HepG2 (cell line): ENCODE results near the gene WLS. TPM values are rescaled to one million over a fixed set of nuclear protein-coding genes. Genes with fewer than 3 reads are reported as not detected.

Experiments used
- ATAC-seq: fragments of 200-7000 bp; cut with Tn5 transposase; 3 replicates; pipeline ENCODE4 v1.9.1; 2020; ENCODE audit warnings: mild to moderate bottlenecking, moderate library complexity
- BruUV-seq: library from RNA; stranded (reverse); fragments of 400-500 nt; replicated peaks from 2 replicates; lab custom pipeline; 2021; lab: Mats Ljungman, UMichigan
- CTCF ChIA-PET: fragments of 300-600 bp; formaldehyde crosslinking; extraction: SDS; loops from one replicate; lab custom pipeline; 2021; ENCODE audit warnings: low total read pairs, inconsistent platforms, low intra/inter-chr PET ratio; lab: Yijun Ruan, JAX
- POLR2A ChIA-PET: fragments of 350-600 bp; sonication (Branson Sonifier 250); formaldehyde crosslinking; loops from one replicate; lab custom pipeline; 2020; ENCODE audit warnings: antibody characterized with exemption, inconsistent platforms; lab: Yijun Ruan, JAX
- DNase-seq: peaks from one replicate; pipeline ENCODE4 v3.0.0-alpha.2; 2015; ENCODE audit warnings: low spot score
- FAIRE-seq: peaks from 3 replicates; lab custom pipeline; 2011; peaks lifted over from hg19 to GRCh38; lab: Jason Lieb, UNC
- H2AFZ ChIP-seq: one replicate; pipeline ENCODE4 v1.6.1; 2011; ENCODE audit warnings: low read length, inconsistent platforms
- H3K27ac ChIP-seq: fragments of 300-600 bp; 3 replicates; pipeline ENCODE4 v1.8.0; 2011; ENCODE audit warnings: mixed run types, mild to moderate bottlenecking, mixed read lengths, low read length, inconsistent platforms; ENCODE audit not compliant: insufficient read depth; ENCODE audit errors: extremely low read length
- H3K27me3 ChIP-seq, 2 experiments: fragments of 200-600 bp in 1 of 2; 2 replicates in 1 of 2; 3 replicates in 1 of 2; pipeline versions ENCODE4 v1.6.0 to v1.8.0; 2011; ENCODE audit warnings: low read length in 2 of 2, mild to moderate bottlenecking in 2 of 2, moderate library complexity in 2 of 2, inconsistent platforms in 1 of 2; ENCODE audit not compliant: insufficient read depth in 2 of 2, control insufficient read depth in 1 of 2
- H3K36me3 ChIP-seq, 2 experiments: fragments of 200-600 bp in 1 of 2; replicated peaks in 1 of 2; 2 replicates in 1 of 2; 3 replicates in 1 of 2; pipeline versions ENCODE4 v1.5.1 to v1.8.0; 2011; ENCODE audit warnings: low read length in 2 of 2, inconsistent platforms in 1 of 2; ENCODE audit not compliant: insufficient read depth in 2 of 2, control insufficient read depth in 1 of 2
- H3K4me1 ChIP-seq: 2 replicates; pipeline ENCODE4 v1.5.1; 2012; ENCODE audit warnings: low read length, inconsistent platforms; ENCODE audit not compliant: insufficient read depth
- H3K4me2 ChIP-seq: 2 replicates; pipeline ENCODE4 v1.6.0; 2011; ENCODE audit warnings: low read depth, low read length, inconsistent platforms
- H3K4me3 ChIP-seq, 3 experiments: fragments of 200-600 bp in 1 of 3; sonication (generic), shearing (Covaris generic) in 1 of 3; replicated peaks in 1 of 3; 2 replicates each; pipeline ENCODE4 v1.5.1; 2011 to 2016; ENCODE audit warnings: low read length in 3 of 3, inconsistent platforms in 2 of 3, low read depth in 2 of 3, mild to moderate bottlenecking in 2 of 3, control low read depth in 1 of 3, mixed read lengths in 1 of 3; ENCODE audit not compliant: insufficient read depth in 1 of 3
- H3K79me2 ChIP-seq: one replicate; pipeline ENCODE4 v1.6.1; 2011; ENCODE audit warnings: low read length, inconsistent platforms; ENCODE audit not compliant: insufficient read depth
- H3K9ac ChIP-seq: 2 replicates; pipeline ENCODE4 v1.6.0; 2011; ENCODE audit warnings: mild to moderate bottlenecking, low read depth, low read length, inconsistent platforms; ENCODE audit not compliant: insufficient read depth
- H3K9me3 ChIP-seq: 2 replicates; pipeline ENCODE4 v1.5.1; 2012; ENCODE audit warnings: mild to moderate bottlenecking, low read length
- H4K20me1 ChIP-seq: 2 replicates; pipeline ENCODE4 v1.6.0; 2011; ENCODE audit warnings: inconsistent platforms, mild to moderate bottlenecking, low read length, moderate library complexity; ENCODE audit not compliant: insufficient read depth
- FIP1L1 ChIP-seq: fragments of 200-400 bp; formaldehyde crosslinking; IDR thresholded peaks from 2 replicates; pipeline ENCODE4 v1.6.1; 2018; ENCODE audit warnings: low read depth, mild to moderate bottlenecking, low read length, moderate library complexity, borderline replicate concordance; ENCODE audit not compliant: insufficient read depth
- RBM39 ChIP-seq: fragments of 200-400 bp; formaldehyde crosslinking; IDR thresholded peaks from one replicate; pipeline ENCODE4 v1.6.1; 2018; ENCODE audit warnings: antibody characterized with exemption, mild to moderate bottlenecking, low read depth, low read length; ENCODE audit not compliant: poor library complexity, severe bottlenecking
- SP1 ChIP-seq, 2 experiments: fragments of 450-650 bp in 1 of 2; sonication (generic) in 1 of 2; formaldehyde crosslinking in 1 of 2; IDR thresholded peaks; 2 replicates each; pipeline versions ENCODE4 v1.4.0 to v1.6.1; 2016 to 2020; ENCODE audit warnings: missing genetic modification reagents in 1 of 2
- ZBTB14 ChIP-seq: sonication (generic); formaldehyde crosslinking; IDR thresholded peaks from 2 replicates; pipeline ENCODE4 v1.4.0; 2020; ENCODE audit warnings: missing genetic modification reagents
- ZC3H4 ChIP-seq: sonication (generic); formaldehyde crosslinking; IDR thresholded peaks from 2 replicates; pipeline ENCODE4 v1.4.0; 2020; ENCODE audit warnings: missing genetic modification reagents, borderline replicate concordance
- ZHX1 ChIP-seq: sonication (generic); formaldehyde crosslinking; IDR thresholded peaks from 2 replicates; pipeline ENCODE4 v1.8.1; 2022; ENCODE audit warnings: low read depth, mild to moderate bottlenecking, missing genetic modification reagents
- ZNF33A ChIP-seq: sonication (generic); formaldehyde crosslinking; IDR thresholded peaks from 2 replicates; pipeline ENCODE4 v1.5.1; 2020; ENCODE audit warnings: missing genetic modification reagents, mild to moderate bottlenecking, moderate library complexity, borderline replicate concordance
- ZNF484 ChIP-seq: sonication (generic); formaldehyde crosslinking; IDR thresholded peaks from 2 replicates; pipeline ENCODE4 v1.5.1; 2020; ENCODE audit warnings: mild to moderate bottlenecking, low read depth, missing genetic modification reagents, borderline replicate concordance
- WGBS: methylation state at CpG from one replicate; pipeline ENCODE4 v1.1.6; 2017; ENCODE audit warnings: low lambda C conversion rate; 5-methylcytosine and 5-hydroxymethylcytosine counted together
- in situ Hi-C: cut with HindIII; loops from 2 replicates; pipeline ENCODE4 v1.10.0; 2017; ENCODE audit warnings: low pct_unique_long_range_greater_than_20kb; ENCODE audit not compliant: extremely low pct_ligation_motif_present
- intact Hi-C: fragments of 100-400 bp; cut with micrococcal nuclease; formaldehyde crosslinking; loops from one replicate; pipeline ENCODE4 v1.10.0; 2022; ENCODE audit not compliant: unreplicated experiment
- polyA plus RNA-seq, 8 experiments: library from polyadenylated mRNA; depleted of rRNA in 3 of 8; stranded (reverse) in 7 of 8; unstranded in 1 of 8; fragments of >200 nt; fragmentation: Illumina TruSeq in 4 of 8; extraction: Trizol in 4 of 8; gene quantifications; 2 replicates each; pipeline versions ENCODE4 v1.2.1 to v1.2.3, GENCODE V29; 2011 to 2016; ENCODE audit warnings: low read depth in 4 of 8, missing spikeins in 1 of 8, mixed read lengths in 1 of 8; ENCODE audit not compliant: insufficient read depth in 1 of 8
- total RNA-seq, 5 experiments: library from RNA; depleted of rRNA; stranded (reverse); fragments of >200 nt; fragmentation: Illumina TruSeq; extraction: Trizol; gene quantifications; 2 replicates each; pipeline ENCODE4 v1.2.3, GENCODE V29; 2016; ENCODE audit warnings: low read depth in 1 of 5
- TF ChIP-seq, protein P1 (sequence below): sonication (generic); formaldehyde crosslinking; IDR thresholded peaks from 2 replicates; pipeline ENCODE4 v1.4.0; 2020; ENCODE audit warnings: missing genetic modification reagents, borderline replicate concordance
- TF ChIP-seq, protein P2 (sequence below): sonication (generic); formaldehyde crosslinking; IDR thresholded peaks from 2 replicates; pipeline ENCODE4 v1.4.0; 2020; ENCODE audit warnings: mild to moderate bottlenecking, missing genetic modification reagents

WLS gene
- total and polyA plus RNA-seq, 2 of the 13 experiments (the other 11 are each of a cell fraction or from before 2014, with no cell fraction given) = not detected

- TF ChIP-seq ZNF484 (no peak), ZNF33A (CRISPR knock-in tag) (no peak)
Measured at GRCh38 chr1:68221980-68222373, 10.3 kb downstream of the WLS start (continued).

DNA sequence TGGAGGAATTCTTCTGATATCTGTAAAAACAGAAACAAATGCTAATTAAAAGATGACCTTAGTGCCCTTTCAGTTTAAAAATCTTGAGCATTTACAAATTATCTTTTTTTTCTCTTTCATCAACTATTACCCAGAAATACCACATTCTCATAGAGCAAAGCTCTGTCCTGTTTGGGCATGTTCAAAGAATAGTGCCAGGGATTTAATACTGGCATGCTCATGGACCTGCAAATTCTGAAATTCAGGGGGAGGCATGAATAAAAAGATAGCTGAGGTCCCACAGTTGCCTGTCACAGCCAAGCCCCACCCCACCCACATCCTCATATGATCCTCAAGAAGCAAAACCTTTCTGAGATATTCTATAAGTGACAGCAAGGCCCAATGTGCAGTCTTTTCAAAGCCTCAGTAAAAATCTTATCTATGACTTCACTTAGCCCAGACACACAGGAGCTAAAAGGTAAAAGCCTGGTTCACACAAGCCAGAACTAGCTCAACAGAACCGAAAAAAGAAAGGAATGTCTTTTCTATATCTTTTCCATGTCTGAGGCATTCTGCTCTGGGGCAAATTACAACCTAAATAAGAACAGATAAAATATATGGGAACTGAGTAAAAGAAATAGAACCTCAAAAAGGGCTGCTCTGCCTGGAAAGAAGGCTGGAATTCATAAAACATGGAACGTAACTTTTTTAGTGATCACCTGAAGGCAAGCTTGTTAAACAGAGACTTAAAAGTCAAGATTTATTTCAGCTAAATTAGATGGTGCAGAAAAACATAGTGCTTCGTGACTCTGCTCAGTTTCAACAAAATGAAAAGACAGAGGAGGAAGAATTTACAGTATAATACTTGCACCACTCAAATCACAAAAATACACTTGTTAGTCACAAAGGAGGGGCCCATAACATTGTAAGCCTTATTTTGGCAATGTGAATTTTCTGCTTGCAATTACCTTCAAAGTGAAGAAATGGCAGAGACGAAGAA, 11.0 kb downstream of the WLS start:
- no peak overlapping the region for H2AFZ ChIP-seq
- in situ Hi-C loops (loop anchor here (10.0 kb wide), 1 partner anchor 64 kb away; no protein-coding TSS in a partner anchor), intact Hi-C loops (no loop called here)
- ChIA-PET CTCF (no interaction called here), POLR2A (no interaction called here)
- H3K9ac ChIP-seq = no peak overlapping the region
- no peak overlapping the region for H3K4me2 ChIP-seq
- DNase-seq = no peak
- no peak overlapping the region for H3K27ac ChIP-seq
- BruUV-seq = no TSS peak
- no peaks in the 10 kb centered on the region for H3K9me3 ChIP-seq
- no peaks in the 10 kb centered on the region for H3K27me3 ChIP-seq
- no peaks in the 10 kb centered on the region for H3K36me3 ChIP-seq
- no peak for FAIRE-seq
- WGBS = 0% methylated on average over 4 of the region's 4 CpGs
- H3K79me2 ChIP-seq = no peaks in the 10 kb centered on the region
- H3K4me3 ChIP-seq = no peak overlapping the region
- no peaks in the 10 kb centered on the region for H3K4me1 ChIP-seq
- H4K20me1 ChIP-seq = no peaks in the 10 kb centered on the region
- ATAC-seq = no peak
- TF ChIP-seq FIP1L1 = no peak
- TF ChIP-seq SP1 (IDR thresholded peaks at IDR 0.05) = no peak
- no peak for TF ChIP-seq SP1 (CRISPR knock-in tag; IDR thresholded peaks at IDR 0.05)
- TF ChIP-seq, protein P1, sequence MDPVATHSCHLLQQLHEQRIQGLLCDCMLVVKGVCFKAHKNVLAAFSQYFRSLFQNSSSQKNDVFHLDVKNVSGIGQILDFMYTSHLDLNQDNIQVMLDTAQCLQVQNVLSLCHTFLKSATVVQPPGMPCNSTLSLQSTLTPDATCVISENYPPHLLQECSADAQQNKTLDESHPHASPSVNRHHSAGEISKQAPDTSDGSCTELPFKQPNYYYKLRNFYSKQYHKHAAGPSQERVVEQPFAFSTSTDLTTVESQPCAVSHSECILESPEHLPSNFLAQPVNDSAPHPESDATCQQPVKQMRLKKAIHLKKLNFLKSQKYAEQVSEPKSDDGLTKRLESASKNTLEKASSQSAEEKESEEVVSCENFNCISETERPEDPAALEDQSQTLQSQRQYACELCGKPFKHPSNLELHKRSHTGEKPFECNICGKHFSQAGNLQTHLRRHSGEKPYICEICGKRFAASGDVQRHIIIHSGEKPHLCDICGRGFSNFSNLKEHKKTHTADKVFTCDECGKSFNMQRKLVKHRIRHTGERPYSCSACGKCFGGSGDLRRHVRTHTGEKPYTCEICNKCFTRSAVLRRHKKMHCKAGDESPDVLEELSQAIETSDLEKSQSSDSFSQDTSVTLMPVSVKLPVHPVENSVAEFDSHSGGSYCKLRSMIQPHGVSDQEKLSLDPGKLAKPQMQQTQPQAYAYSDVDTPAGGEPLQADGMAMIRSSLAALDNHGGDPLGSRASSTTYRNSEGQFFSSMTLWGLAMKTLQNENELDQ (CRISPR knock-in tag) = no peak
- no peak for TF ChIP-seq ZC3H4 (CRISPR knock-in tag)
- no peak for TF ChIP-seq ZBTB14
- no peak for TF ChIP-seq ZHX1 (CRISPR knock-in tag)
- TF ChIP-seq RBM39 = no peak
- TF ChIP-seq, protein P2, sequence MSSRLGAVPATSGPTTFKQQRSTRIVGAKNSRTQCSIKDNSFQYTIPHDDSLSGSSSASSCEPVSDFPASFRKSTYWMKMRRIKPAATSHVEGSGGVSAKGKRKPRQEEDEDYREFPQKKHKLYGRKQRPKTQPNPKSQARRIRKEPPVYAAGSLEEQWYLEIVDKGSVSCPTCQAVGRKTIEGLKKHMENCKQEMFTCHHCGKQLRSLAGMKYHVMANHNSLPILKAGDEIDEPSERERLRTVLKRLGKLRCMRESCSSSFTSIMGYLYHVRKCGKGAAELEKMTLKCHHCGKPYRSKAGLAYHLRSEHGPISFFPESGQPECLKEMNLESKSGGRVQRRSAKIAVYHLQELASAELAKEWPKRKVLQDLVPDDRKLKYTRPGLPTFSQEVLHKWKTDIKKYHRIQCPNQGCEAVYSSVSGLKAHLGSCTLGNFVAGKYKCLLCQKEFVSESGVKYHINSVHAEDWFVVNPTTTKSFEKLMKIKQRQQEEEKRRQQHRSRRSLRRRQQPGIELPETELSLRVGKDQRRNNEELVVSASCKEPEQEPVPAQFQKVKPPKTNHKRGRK = no peak
